Neural progenitor cell (in vitro differentiated cells): ENCODE data around the gene BFSP2. TPM values are rescaled to one million over a fixed set of nuclear protein-coding genes. Genes with fewer than 3 reads are reported as not detected.
A peak's percentile ranks its signal among the peaks of the same experiment; 100 is the strongest.
"Not testable (repeated sequence)": the region's sequence is repeated elsewhere in the genome, so short reads cannot be mapped to it uniquely, and the experiment has no call there.

ENCODE experiments used
- DNase-seq: peaks from one replicate; pipeline ENCODE4 v3.0.0-alpha.2; 2016; ENCODE audit warnings: low spot score
- H2AFZ ChIP-seq: fragments of 200-600 bp; sonication (generic); replicated peaks from 2 replicates; pipeline ENCODE4 v1.6.1; 2016; ENCODE audit warnings: antibody characterized with exemption
- H3F3A ChIP-seq: fragments of 200-600 bp; sonication (generic); 2 replicates; pipeline ENCODE4 v1.6.1; 2016; ENCODE audit warnings: antibody characterized with exemption, low read depth
- H3K27ac ChIP-seq: fragments of 200-600 bp; sonication (generic); 2 replicates; pipeline ENCODE4 v1.5.1; 2016; ENCODE audit warnings: mild to moderate bottlenecking
- H3K27me3 ChIP-seq: fragments of 200-600 bp; sonication (generic); 2 replicates; pipeline ENCODE4 v1.6.1; 2016; ENCODE audit warnings: mild to moderate bottlenecking, moderate library complexity
- H3K36me3 ChIP-seq: fragments of 200-600 bp; sonication (generic); 2 replicates; pipeline ENCODE4 v1.5.1; 2016
- H3K4me1 ChIP-seq: fragments of 200-600 bp; sonication (generic); 2 replicates; pipeline ENCODE4 v1.6.1; 2016; ENCODE audit warnings: mixed run types
- H3K4me2 ChIP-seq: fragments of 200-600 bp; sonication (generic); 2 replicates; pipeline ENCODE4 v1.6.1; 2016
- H3K4me3 ChIP-seq: fragments of 200-600 bp; sonication (generic); 2 replicates; pipeline ENCODE4 v1.5.1; 2016
- H3K79me2 ChIP-seq: fragments of 200-600 bp; sonication (generic); 2 replicates; pipeline ENCODE4 v1.6.1; 2016; ENCODE audit warnings: low read depth
- H3K9ac ChIP-seq: fragments of 200-600 bp; sonication (generic); 2 replicates; pipeline ENCODE4 v1.6.1; 2016
- H3K9me3 ChIP-seq: fragments of 200-600 bp; sonication (generic); 2 replicates; pipeline ENCODE4 v1.5.1; 2016; ENCODE audit warnings: low read depth
- H4K20me1 ChIP-seq: fragments of 200-600 bp; sonication (generic); 2 replicates; pipeline ENCODE4 v1.6.1; 2016; ENCODE audit warnings: low read depth
- H3K27ac Mint-ChIP-seq: 3 replicates; pipeline ENCODE4 v1.8.0; 2021; ENCODE audit warnings: mixed read lengths
- H3K27me3 Mint-ChIP-seq: 2 replicates; pipeline ENCODE4 v1.8.0; 2022; ENCODE audit warnings: low read depth, mild to moderate bottlenecking, inconsistent platforms, moderate library complexity, mixed read lengths; ENCODE audit not compliant: insufficient read depth
- H3K36me3 Mint-ChIP-seq: 3 replicates; pipeline ENCODE4 v1.8.0; 2021; ENCODE audit warnings: mixed read lengths
- H3K4me1 Mint-ChIP-seq: 3 replicates; pipeline ENCODE4 v1.8.0; 2021; ENCODE audit warnings: mixed read lengths
- H3K4me3 Mint-ChIP-seq: 3 replicates; pipeline ENCODE4 v1.8.0; 2021; ENCODE audit warnings: mild to moderate bottlenecking, moderate library complexity, mixed read lengths
- H3K9me3 Mint-ChIP-seq: 3 replicates; pipeline ENCODE4 v1.8.0; 2020; ENCODE audit warnings: mixed read lengths
- EZH2 ChIP-seq: fragments of 200-600 bp; sonication (generic); IDR thresholded peaks from 2 replicates; pipeline ENCODE4 v1.6.1; 2017; ENCODE audit warnings: antibody characterized with exemption, mild to moderate bottlenecking, moderate library complexity
- EZH2phosphoT487 ChIP-seq: fragments of 200-600 bp; sonication (generic); IDR thresholded peaks from 2 replicates; pipeline ENCODE4 v1.6.1; 2017; ENCODE audit warnings: antibody characterized with exemption
- total RNA-seq: library from RNA; depleted of rRNA; stranded (reverse); fragments of >200 nt; gene quantifications from 2 replicates; pipeline ENCODE4 v1.2.3, GENCODE V29; 2015; ENCODE audit warnings: low replicate concordance
- TF ChIP-seq, protein P1 (sequence below): fragments of 200-600 bp; sonication (generic); IDR thresholded peaks from 2 replicates; pipeline ENCODE4 v1.5.1; 2017; ENCODE audit warnings: antibody characterized with exemption, mild to moderate bottlenecking

BFSP2 gene
- total RNA-seq, 1 donor from 2014 or later = not detected

DNA sequence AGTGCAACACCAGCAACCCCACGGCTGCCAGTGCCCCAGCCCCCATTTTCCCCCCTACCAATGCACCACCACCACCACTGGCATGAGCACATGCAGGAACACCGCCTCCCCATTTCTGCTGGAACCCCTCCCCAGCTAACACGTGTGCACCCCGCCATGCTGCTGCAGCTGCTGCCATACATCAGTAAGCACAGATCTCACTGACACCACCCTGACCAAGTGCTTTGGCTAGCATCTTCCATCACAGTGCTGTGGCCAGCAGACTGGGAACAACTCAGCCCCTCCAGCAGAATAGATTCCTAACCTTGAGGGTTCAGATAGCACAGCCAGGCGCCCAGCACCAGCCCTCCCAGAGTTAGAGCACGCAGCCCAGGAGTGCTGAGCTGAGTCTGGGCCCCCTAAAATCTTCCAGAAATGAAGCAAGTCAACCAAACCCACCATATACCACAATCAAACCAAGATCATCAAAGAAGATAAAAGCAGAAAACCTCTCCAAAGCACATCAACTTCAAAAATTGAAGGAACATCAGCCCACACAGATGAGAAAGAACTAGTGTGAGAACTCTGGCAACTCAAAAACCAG lies 92.4 kb downstream of the BFSP2 start:
- Mint-ChIP-seq H3K27me3 (peaks cover 11% of the 10 kb centered on the region), H3K4me3 (peak overlapping the region; percentile 25), H3K27ac (peak overlapping the region; percentile 1), H3K9me3 (peaks cover 26% of the 10 kb centered on the region), H3K36me3 (peaks cover 2% of the 10 kb centered on the region), H3K4me1 (peaks cover 17% of the 10 kb centered on the region)
- Histone ChIP-seq H2AFZ (no peak overlapping the region), H3K4me2 (no peak overlapping the region), H3F3A (peaks cover 5% of the 10 kb centered on the region), H3K79me2 (no peaks in the 10 kb centered on the region), H3K9me3 (no peaks in the 10 kb centered on the region), H3K9ac (no peak overlapping the region), H3K27ac (no peak overlapping the region), H3K27me3 (no peaks in the 10 kb centered on the region), H3K4me3 (no peak overlapping the region), H3K36me3 (no peaks in the 10 kb centered on the region), H3K4me1 (peaks cover 15% of the 10 kb centered on the region), H4K20me1 (no peaks in the 10 kb centered on the region)
- DNase-seq = no peak
- TF ChIP-seq, protein P1, sequence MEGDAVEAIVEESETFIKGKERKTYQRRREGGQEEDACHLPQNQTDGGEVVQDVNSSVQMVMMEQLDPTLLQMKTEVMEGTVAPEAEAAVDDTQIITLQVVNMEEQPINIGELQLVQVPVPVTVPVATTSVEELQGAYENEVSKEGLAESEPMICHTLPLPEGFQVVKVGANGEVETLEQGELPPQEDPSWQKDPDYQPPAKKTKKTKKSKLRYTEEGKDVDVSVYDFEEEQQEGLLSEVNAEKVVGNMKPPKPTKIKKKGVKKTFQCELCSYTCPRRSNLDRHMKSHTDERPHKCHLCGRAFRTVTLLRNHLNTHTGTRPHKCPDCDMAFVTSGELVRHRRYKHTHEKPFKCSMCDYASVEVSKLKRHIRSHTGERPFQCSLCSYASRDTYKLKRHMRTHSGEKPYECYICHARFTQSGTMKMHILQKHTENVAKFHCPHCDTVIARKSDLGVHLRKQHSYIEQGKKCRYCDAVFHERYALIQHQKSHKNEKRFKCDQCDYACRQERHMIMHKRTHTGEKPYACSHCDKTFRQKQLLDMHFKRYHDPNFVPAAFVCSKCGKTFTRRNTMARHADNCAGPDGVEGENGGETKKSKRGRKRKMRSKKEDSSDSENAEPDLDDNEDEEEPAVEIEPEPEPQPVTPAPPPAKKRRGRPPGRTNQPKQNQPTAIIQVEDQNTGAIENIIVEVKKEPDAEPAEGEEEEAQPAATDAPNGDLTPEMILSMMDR = no peak
- TF ChIP-seq EZH2 = no peak
- no peak for TF ChIP-seq EZH2phosphoT487

DNA sequence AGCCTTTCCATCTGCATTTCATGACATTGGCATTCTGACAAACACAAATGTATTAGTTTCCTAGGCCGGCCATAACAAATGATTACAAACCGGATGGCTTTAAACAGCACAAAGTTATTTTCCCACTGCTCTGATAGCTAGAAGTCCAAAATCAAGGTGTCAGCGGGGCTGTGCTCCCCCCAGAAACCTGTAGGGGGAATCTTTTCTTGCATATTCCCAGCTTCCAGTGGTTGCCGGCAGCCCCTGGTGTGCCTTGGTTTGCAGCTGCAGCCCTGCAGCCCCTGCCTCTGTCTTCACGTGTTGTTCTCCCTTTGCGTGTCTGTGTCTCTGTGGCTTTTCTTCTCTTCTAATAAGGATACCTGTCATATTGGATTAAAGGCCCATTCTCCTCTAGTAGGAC lies 94.6 kb downstream of the BFSP2 start:
- Histone ChIP-seq H3K4me3 (no peak overlapping the region), H2AFZ (no peak overlapping the region), H4K20me1 (no peaks in the 10 kb centered on the region), H3K4me2 (no peak overlapping the region), H3K9ac (no peak overlapping the region), H3K79me2 (no peaks in the 10 kb centered on the region), H3K27ac (no peak overlapping the region), H3K27me3 (no peaks in the 10 kb centered on the region), H3K9me3 (no peaks in the 10 kb centered on the region), H3K36me3 (no peaks in the 10 kb centered on the region), H3F3A (peaks cover 5% of the 10 kb centered on the region), H3K4me1 (peaks cover 6% of the 10 kb centered on the region)
- Mint-ChIP-seq H3K27ac (no peak overlapping the region), H3K4me3 (no peak overlapping the region), H3K36me3 (peaks cover 2% of the 10 kb centered on the region), H3K4me1 (peaks cover 5% of the 10 kb centered on the region), H3K27me3 (peaks cover 9% of the 10 kb centered on the region), H3K9me3 (peaks cover 14% of the 10 kb centered on the region)
- TF ChIP-seq, protein P1 = peak; percentile 51
- TF ChIP-seq EZH2 = no peak
- peak; percentile 53 for DNase-seq

DNA sequence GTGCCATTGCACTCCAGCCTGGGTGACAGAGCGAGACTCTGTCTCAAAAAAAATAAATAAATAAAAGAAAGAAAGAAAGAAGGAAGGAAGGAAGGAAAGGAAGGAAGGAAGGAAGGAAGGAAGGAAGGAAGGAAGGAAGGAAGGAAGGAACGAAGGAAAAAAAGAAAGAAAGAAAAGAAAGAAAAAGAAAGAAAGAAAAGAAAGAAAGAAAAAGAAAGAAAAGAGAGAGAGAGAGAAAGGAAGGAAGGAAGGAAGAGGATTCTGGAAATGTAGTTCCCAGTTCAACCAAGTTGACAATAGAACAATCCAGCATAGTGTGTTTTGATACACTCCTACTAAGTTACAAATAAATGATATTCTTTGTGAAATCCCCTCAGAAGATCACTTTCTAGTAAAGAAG lies 102.7 kb downstream of the BFSP2 start:
- H2AFZ ChIP-seq, H3K36me3 Mint-ChIP-seq: not testable (repeated sequence)

DNA sequence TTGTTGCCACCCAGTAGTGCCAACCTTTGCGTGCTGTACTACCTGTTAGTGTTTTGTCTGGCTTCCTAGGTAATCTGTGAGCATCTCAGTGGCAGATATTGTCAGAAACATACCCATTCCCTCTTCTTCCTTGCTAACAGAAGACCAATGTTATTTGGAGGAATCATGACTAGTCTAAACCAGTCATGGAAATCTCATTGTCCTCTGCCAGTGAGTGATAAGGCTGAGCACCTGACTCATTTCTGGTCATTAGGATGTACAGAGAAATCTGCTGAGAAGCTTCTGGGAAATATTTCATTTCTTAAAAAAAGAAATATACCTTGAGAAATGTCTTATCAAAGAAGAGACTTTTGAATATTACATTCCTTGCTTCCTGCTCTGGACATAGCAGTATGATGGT lies 103.6 kb downstream of the BFSP2 start:
- Mint-ChIP-seq H3K4me1 (peaks cover 2% of the 10 kb centered on the region), H3K4me3 (no peak overlapping the region), H3K27me3 (no peaks in the 10 kb centered on the region), H3K36me3 (no peaks in the 10 kb centered on the region), H3K9me3 (no peaks in the 10 kb centered on the region), H3K27ac (no peak overlapping the region)
- Histone ChIP-seq H3K4me1 (no peaks in the 10 kb centered on the region), H3K9ac (no peak overlapping the region), H3F3A (no peaks in the 10 kb centered on the region), H3K36me3 (no peaks in the 10 kb centered on the region), H2AFZ (no peak overlapping the region), H3K9me3 (no peaks in the 10 kb centered on the region), H3K4me2 (no peak overlapping the region), H3K79me2 (no peaks in the 10 kb centered on the region), H3K27ac (no peak overlapping the region), H4K20me1 (no peaks in the 10 kb centered on the region), H3K27me3 (no peaks in the 10 kb centered on the region), H3K4me3 (no peak overlapping the region)
- TF ChIP-seq EZH2phosphoT487 = no peak
- no peak for TF ChIP-seq EZH2
- TF ChIP-seq, protein P1 = no peak
- DNase-seq = no peak

More for the DNA sequence above, 102.7 kb downstream of the BFSP2 start:
- not testable (repeated sequence) for H3K9me3 Mint-ChIP-seq, H3K9me3 ChIP-seq, H3K27me3 Mint-ChIP-seq, H3K4me3 Mint-ChIP-seq, H3K27me3 ChIP-seq, H3K9ac ChIP-seq, DNase-seq, H3K4me2 ChIP-seq, H3K4me1 ChIP-seq, H3K4me1 Mint-ChIP-seq, H3K79me2 ChIP-seq, H3K27ac Mint-ChIP-seq, H4K20me1 ChIP-seq, H3K4me3 ChIP-seq, H3K27ac ChIP-seq, H3F3A ChIP-seq, H3K36me3 ChIP-seq
